GM12875 (cell line): ENCODE measurements around the gene CAPN10.

ENCODE experiments used
- H3K4me3 ChIP-seq: one replicate; pipeline ENCODE4 v1.5.1; 2011; ENCODE audit warnings: low read depth, low read length, control low read depth
- TF ChIP-seq, protein P1 (sequence below): IDR thresholded peaks from 2 replicates; pipeline ENCODE4 v1.5.1; 2011; ENCODE audit warnings: low read depth, mild to moderate bottlenecking, control low read depth, inconsistent platforms, low read length, moderate library complexity, borderline replicate concordance; ENCODE audit not compliant: insufficient read depth

Gene CAPN10

GRCh38 chr2:240573071-240573515 is 13.4 kb upstream of the CAPN10 start:
- no peak overlapping the region for H3K4me3 ChIP-seq
- TF ChIP-seq, protein P1, sequence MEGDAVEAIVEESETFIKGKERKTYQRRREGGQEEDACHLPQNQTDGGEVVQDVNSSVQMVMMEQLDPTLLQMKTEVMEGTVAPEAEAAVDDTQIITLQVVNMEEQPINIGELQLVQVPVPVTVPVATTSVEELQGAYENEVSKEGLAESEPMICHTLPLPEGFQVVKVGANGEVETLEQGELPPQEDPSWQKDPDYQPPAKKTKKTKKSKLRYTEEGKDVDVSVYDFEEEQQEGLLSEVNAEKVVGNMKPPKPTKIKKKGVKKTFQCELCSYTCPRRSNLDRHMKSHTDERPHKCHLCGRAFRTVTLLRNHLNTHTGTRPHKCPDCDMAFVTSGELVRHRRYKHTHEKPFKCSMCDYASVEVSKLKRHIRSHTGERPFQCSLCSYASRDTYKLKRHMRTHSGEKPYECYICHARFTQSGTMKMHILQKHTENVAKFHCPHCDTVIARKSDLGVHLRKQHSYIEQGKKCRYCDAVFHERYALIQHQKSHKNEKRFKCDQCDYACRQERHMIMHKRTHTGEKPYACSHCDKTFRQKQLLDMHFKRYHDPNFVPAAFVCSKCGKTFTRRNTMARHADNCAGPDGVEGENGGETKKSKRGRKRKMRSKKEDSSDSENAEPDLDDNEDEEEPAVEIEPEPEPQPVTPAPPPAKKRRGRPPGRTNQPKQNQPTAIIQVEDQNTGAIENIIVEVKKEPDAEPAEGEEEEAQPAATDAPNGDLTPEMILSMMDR = no peak

- TF ChIP-seq, protein P1 = no peak
- no peak overlapping the region for H3K4me3 ChIP-seq
Measured at GRCh38 chr2:240573516-240574385, 12.8 kb upstream of the CAPN10 start.

DNA sequence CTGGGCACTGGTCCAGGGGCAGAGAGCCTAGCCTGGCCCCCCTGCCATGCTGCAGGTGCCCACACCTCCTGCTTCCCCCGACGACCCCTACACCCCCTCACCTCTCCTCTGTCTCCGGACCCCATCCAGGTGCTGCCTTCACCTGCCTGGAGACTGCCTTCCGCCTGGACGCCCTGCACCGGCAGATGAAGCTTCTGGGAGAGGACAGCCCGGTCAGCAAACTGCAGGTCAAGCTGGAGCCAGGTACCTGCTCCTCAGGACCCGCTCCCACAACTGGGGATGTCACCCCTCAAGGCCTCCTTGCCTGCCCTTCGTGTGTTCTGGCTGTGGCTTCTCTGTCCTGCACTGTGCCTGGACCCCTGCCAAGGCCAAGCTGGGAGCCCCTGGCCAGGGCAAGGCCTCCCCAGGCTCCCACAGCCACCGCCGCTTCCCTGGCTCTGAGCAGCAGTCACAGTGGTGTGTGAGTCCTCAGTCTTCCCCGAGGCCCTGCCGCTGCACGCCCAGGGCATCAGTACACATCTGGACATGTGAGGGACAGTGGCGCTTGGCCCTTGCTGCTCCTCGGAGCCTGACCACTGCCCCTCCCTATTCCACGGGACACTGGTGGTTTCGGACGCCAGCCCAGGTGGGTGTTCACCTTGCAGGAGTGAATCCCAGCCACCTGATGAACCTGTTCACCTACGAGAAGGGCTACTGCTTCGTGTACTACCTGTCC is 12.0 kb upstream of the CAPN10 start:
- no peak overlapping the region for H3K4me3 ChIP-seq
- TF ChIP-seq, protein P1 = no peak

DNA sequence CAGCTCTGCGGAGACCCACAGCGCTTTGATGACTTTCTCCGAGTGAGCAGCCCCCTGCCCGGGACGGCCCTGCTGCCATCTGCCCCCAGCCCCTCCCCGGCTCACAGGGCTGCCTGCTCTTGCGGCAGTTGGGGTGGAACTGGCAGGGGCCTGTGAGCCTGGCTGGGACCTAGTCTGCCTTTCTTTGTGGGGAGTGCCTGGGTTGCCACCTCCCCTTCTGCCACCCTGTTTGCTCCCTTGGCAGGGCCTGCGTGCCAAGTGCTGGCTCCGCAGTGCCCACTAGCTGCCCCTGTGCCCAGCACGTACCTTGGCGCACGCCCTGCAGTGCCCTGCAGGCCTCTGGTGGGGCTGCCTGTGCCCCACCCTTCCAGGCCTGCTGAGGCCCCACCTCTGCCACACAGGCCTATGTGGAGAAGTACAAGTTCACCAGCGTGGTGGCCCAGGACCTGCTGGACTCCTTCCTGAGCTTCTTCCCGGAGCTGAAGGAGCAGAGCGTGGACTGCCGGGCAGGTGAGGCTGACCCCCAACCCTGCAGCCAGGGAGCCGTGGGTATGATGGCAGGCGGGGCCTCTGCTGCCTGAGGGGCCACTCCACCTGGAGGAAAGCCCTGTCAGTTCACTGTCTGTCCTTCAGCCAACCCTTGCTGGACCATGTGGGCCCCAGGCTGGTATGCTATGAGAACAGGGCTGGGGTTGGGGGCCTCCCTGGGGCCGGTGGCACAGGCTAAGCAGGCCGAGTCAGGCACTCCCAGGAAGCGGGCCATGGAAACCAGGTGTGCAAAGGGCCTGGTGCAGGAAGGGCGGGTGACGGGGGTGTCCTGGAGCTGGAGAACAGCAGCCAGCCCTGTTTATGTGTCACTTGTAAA is 11.2 kb upstream of the CAPN10 start:
- TF ChIP-seq, protein P1 = no peak
- H3K4me3 ChIP-seq = no peak overlapping the region

GRCh38 chr2:240576036-240576435 is 10.5 kb upstream of the CAPN10 start:
- TF ChIP-seq, protein P1 = no peak
- no peak overlapping the region for H3K4me3 ChIP-seq

- H3K4me3 ChIP-seq = no peak overlapping the region
- TF ChIP-seq, protein P1 = no peak
Measured at GRCh38 chr2:240576436-240577205, 9.9 kb upstream of the CAPN10 start.
